Common myeloid progenitor, CD34-positive (primary cell): ENCODE results near the gene MRPS10.

Source experiments
- CTCF ChIA-PET: fragments of 350-600 bp; sonication (Branson Sonifier 250); formaldehyde crosslinking; loops from one replicate; lab custom pipeline; 2021; ENCODE audit warnings: antibody characterized with exemption; lab: Charles Lee
- POLR2A ChIA-PET: fragments of 350-600 bp; sonication (Branson Sonifier 250); formaldehyde crosslinking; loops from one replicate; lab custom pipeline; 2021; ENCODE audit warnings: antibody characterized with exemption; lab: Charles Lee
- DNase-seq, 3 donors: peaks; one replicate each; pipeline versions ENCODE4 v3.0.0 to v3.0.0-alpha.2; 2013
- H3K27ac ChIP-seq, 2 experiments: 1 replicate in 1 of 2; 2 replicates in 1 of 2; pipeline ENCODE4 v1.7.0; 2013; ENCODE audit warnings: inconsistent platforms in 2 of 2, low read length in 2 of 2, mild to moderate bottlenecking in 2 of 2, low read depth in 1 of 2, moderate library complexity in 1 of 2; ENCODE audit not compliant: severe bottlenecking in 2 of 2, insufficient read depth in 1 of 2, poor library complexity in 1 of 2
- H3K27me3 ChIP-seq, 5 experiments: replicated peaks in 2 of 5; 1 replicate in 3 of 5; 2 replicates in 2 of 5; pipeline versions ENCODE4 v1.6.1 to v1.7.0; 2013; ENCODE audit warnings: low read length in 4 of 5, mild to moderate bottlenecking in 2 of 5, moderate library complexity in 2 of 5, inconsistent platforms in 1 of 5; ENCODE audit not compliant: insufficient read depth in 5 of 5, control insufficient read depth in 4 of 5
- H3K36me3 ChIP-seq, 4 experiments: 1 replicate in 2 of 4; 2 replicates in 2 of 4; pipeline versions ENCODE4 v1.6.1 to v1.7.0; 2013; ENCODE audit warnings: low read length in 3 of 4, control low read depth in 1 of 4, mild to moderate bottlenecking in 1 of 4; ENCODE audit not compliant: control insufficient read depth in 4 of 4, insufficient read depth in 4 of 4
- H3K4me1 ChIP-seq, 4 experiments: 1 replicate in 3 of 4; 2 replicates in 1 of 4; pipeline versions ENCODE4 v1.6.1 to v1.7.1; 2013; ENCODE audit warnings: low read length in 3 of 4, mild to moderate bottlenecking in 3 of 4, control low read depth in 1 of 4, inconsistent platforms in 1 of 4, moderate library complexity in 1 of 4; ENCODE audit not compliant: control insufficient read depth in 4 of 4, insufficient read depth in 4 of 4; ENCODE audit errors: control extremely low read depth in 1 of 4
- H3K4me3 ChIP-seq, 7 experiments: 1 replicate in 4 of 7; 2 replicates in 3 of 7; pipeline versions ENCODE4 v1.5.1 to v1.7.0; 2013; ENCODE audit warnings: mild to moderate bottlenecking in 7 of 7, low read length in 6 of 7, moderate library complexity in 6 of 7, inconsistent platforms in 2 of 7, low read depth in 2 of 7, control low read depth in 1 of 7; ENCODE audit not compliant: insufficient read depth in 4 of 7, control insufficient read depth in 1 of 7; ENCODE audit errors: extremely low read depth in 1 of 7
- H3K9me3 ChIP-seq, 5 experiments: 1 replicate in 4 of 5; 2 replicates in 1 of 5; pipeline versions ENCODE4 v1.6.1 to v1.7.1; 2013; ENCODE audit warnings: low read length in 4 of 5, mild to moderate bottlenecking in 2 of 5, inconsistent platforms in 1 of 5, low read depth in 1 of 5, moderate library complexity in 1 of 5; ENCODE audit not compliant: control insufficient read depth in 4 of 5, insufficient read depth in 2 of 5; ENCODE audit errors: control extremely low read depth in 1 of 5
- WGBS: methylation state at CpG from one replicate; pipeline ENCODE4 v1.1.5; 2013; ENCODE audit not compliant: insufficient coverage; 5-methylcytosine and 5-hydroxymethylcytosine counted together

The MRPS10 gene

DNA sequence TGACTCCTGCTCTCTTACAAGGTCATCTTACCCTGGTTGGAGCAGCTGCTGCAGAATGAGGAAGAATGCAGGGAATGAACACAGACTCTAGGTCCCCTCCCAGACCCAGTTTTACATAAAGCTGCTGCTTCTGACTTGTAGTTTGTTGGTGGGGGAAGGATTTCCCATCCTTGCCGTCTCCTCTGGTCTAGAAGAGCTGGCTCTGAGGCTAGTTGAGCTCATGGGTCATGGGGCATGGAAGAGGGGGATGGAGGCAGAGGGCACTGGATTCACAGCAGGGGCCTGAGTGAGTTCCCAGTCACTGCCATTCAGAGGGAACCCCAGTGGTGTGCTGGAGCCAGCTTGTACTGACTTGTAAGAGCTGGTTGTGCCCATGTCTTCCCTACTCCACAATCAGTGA lies 53.7 kb downstream of the MRPS10 start:
- Histone ChIP-seq H3K36me3 (no peaks in the 10 kb centered on the region), H3K9me3 (no peaks in the 10 kb centered on the region), H3K4me1 (no peaks in the 10 kb centered on the region), H3K27me3 (no peaks in the 10 kb centered on the region), H3K4me3 (no peak overlapping the region), H3K27ac (no peak overlapping the region)
- ChIA-PET POLR2A (no interaction called here), CTCF (interaction anchor here (0.7 to 3.5 kb wide), 21 partner anchors 9 to 107 kb away, joined by 3 to 26 read pairs (median 4); partner anchors contain the start of genes C6orf132 and GUCA1A)
- 80% methylated on average over 1 of the region's 1 CpG for WGBS
- peak in 2 of 3 donors; percentile 25 to 28 for DNase-seq

GRCh38 chr6:42162812-42163211 lies 54.8 kb downstream of the MRPS10 start:
- ChIA-PET CTCF (interaction anchor here (1.0 to 3.5 kb wide), 4 partner anchors 11 to 89 kb away, joined by 3 to 26 read pairs (median 6); no protein-coding TSS in a partner anchor), POLR2A (no interaction called here)
- no peaks in the 10 kb centered on the region for H3K4me1 ChIP-seq
- DNase-seq: no peak
- H3K36me3 ChIP-seq: no peaks in the 10 kb centered on the region
- 95% methylated on average over 11 of the region's 13 CpGs for WGBS
- no peaks in the 10 kb centered on the region for H3K27me3 ChIP-seq
- H3K27ac ChIP-seq: no peak overlapping the region
- H3K4me3 ChIP-seq: no peak overlapping the region
- H3K9me3 ChIP-seq: no peaks in the 10 kb centered on the region

DNA sequence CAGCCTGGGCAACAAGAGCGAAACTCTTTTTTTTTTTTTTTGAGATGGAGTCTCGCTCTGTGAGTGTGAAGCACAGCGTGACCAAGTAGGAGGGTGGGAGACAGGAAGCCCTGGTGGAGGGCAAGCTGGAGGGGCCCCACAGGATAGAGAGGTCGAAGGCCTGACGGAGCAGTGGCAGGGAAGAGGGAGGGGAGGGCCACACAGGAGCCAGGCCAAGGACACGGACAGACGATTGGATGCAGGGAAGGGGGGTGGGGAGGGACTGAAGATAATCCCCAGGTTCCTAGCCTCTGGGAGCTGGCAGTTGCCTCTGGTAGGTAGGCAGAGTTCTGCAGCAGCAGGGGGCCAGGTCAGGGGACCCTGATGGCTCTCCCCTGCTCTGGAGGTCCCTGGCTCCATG lies 55.3 kb downstream of the MRPS10 start:
- no peak overlapping the region for H3K27ac ChIP-seq
- no peak overlapping the region for H3K4me3 ChIP-seq
- H3K9me3 ChIP-seq: no peaks in the 10 kb centered on the region
- no peaks in the 10 kb centered on the region for H3K36me3 ChIP-seq
- ChIA-PET CTCF (interaction anchor here (1.2 to 1.3 kb wide), 2 partner anchors 25 to 58 kb away, joined by 6 to 7 read pairs; no protein-coding TSS in a partner anchor), POLR2A (interaction anchor here (0.6 kb wide), 1 partner anchor 96 kb away, joined by 3 read pairs; no protein-coding TSS in a partner anchor)
- no peak for DNase-seq
- no peaks in the 10 kb centered on the region for H3K4me1 ChIP-seq
- H3K27me3 ChIP-seq: no peaks in the 10 kb centered on the region
- 72% methylated on average over 4 of the region's 7 CpGs for WGBS

DNA sequence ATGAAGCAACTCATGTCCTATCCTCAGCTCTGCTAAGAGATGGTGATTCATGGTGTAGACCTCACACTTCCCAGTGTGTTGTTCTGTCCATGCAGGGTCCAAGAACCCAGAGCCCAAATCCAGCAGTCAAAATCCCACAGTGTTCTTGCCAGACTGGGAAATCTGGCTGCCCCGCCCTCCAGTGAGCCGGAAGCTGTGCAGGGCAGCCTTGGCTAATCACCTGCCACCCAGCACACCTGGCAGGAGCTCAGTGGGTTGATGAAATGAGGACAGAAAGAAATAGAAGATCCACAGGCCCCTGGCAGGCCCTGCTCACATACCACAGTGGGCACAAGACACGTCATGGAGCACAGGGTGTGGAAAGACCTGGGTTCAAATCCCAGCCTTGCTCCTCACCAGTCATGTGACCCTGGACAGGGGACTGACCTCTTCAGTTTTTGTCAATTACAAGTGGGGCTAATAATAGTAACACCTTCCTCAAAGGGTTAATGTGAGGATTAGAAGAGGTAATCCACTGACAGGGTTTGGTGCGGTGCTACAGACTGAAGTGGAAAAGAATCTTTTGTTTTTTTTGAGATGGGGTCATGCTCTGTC lies 58.1 kb downstream of the MRPS10 start:
- CTCF ChIA-PET: interaction anchor here (0.6 to 0.8 kb wide), 3 partner anchors 17 to 55 kb away, joined by 3 to 4 read pairs (median 3); no protein-coding TSS in a partner anchor

DNA sequence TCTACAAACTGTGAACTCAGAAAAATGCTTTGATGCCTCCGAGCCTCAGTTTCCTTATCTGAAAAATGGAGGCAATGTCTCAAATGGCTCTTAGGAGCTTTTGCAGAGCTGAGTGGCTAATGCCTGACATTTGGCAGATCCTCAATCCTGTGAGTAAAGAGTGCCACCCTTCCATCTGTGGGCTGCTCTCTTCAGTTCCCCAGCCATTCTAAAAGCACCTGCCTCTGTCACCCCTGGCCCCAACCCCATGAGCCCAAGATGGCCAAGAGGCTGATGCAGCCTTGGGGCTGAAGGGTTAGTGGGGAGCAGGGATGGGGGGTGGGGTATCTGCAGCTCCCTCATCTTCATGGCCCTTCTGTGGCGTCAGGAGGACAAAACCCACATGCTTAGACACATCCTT lies 59.0 kb downstream of the MRPS10 start:
- no peaks in the 10 kb centered on the region for H3K36me3 ChIP-seq
- no peaks in the 10 kb centered on the region for H3K4me1 ChIP-seq
- H3K27ac ChIP-seq: no peak overlapping the region
- peaks cover 0 to 3% (median 0%) of the 10 kb centered on the region in 5 experiments for H3K27me3 ChIP-seq
- ChIA-PET POLR2A (no interaction called here), CTCF (interaction anchor here (1.1 kb wide), 1 partner anchor 22 kb away, joined by 3 read pairs; no protein-coding TSS in a partner anchor)
- H3K4me3 ChIP-seq: no peak overlapping the region
- no peak for DNase-seq
- WGBS: 90% methylated on average over 2 of the region's 2 CpGs
- H3K9me3 ChIP-seq: no peaks in the 10 kb centered on the region

More for the DNA sequence above, 58.1 kb downstream of the MRPS10 start:
- Histone ChIP-seq H3K27ac (no peak overlapping the region), H3K27me3 (peaks cover 0 to under 1% (median 0%) of the 10 kb centered on the region in 5 experiments), H3K4me3 (no peak overlapping the region), H3K4me1 (no peaks in the 10 kb centered on the region), H3K36me3 (no peaks in the 10 kb centered on the region), H3K9me3 (no peaks in the 10 kb centered on the region)
- DNase-seq: no peak
- POLR2A ChIA-PET: no interaction called here
- 75% methylated on average over 4 of the region's 4 CpGs for WGBS

GRCh38 chr6:42158011-42158410 lies 59.6 kb downstream of the MRPS10 start:
- Histone ChIP-seq H3K4me3 (no peak overlapping the region), H3K27me3 (peaks cover 0 to 3% (median 0%) of the 10 kb centered on the region in 5 experiments), H3K4me1 (no peaks in the 10 kb centered on the region), H3K36me3 (no peaks in the 10 kb centered on the region), H3K9me3 (no peaks in the 10 kb centered on the region), H3K27ac (no peak overlapping the region)
- ChIA-PET CTCF (interaction anchor here (1.1 kb wide), 1 partner anchor 21 kb away, joined by 3 read pairs; no protein-coding TSS in a partner anchor), POLR2A (no interaction called here)
- DNase-seq: no peak
- 95% methylated on average over 2 of the region's 2 CpGs for WGBS
